HEK293 (cell line): ENCODE measurements around the gene FHIT.

ENCODE experiments used
- CTCF ChIA-PET: fragments of 350-600 bp; formaldehyde crosslinking; extraction: SDS; loops from one replicate; lab custom pipeline; 2021; ENCODE audit warnings: antibody characterized with exemption; lab: Yijun Ruan, JAX
- POLR2A ChIA-PET: fragments of 300-600 bp; formaldehyde crosslinking; extraction: SDS; loops from one replicate; lab custom pipeline; 2020; ENCODE audit warnings: antibody characterized with exemption, inconsistent platforms; lab: Yijun Ruan, JAX
- H3K27ac ChIP-seq: fragments of 200-500 bp; sonication (Bioruptor generic); 2 replicates; pipeline ENCODE4 v1.5.1; 2014; ENCODE audit warnings: low read depth, low read length, control low read depth, inconsistent platforms; ENCODE audit errors: extremely low read depth
- H3K36me3 ChIP-seq, 2 experiments: fragments of 200-500 bp in 1 of 2; sonication (Bioruptor generic) in 1 of 2; 1 replicate in 1 of 2; 2 replicates in 1 of 2; pipeline ENCODE4 v1.5.1; 2014 to 2017; ENCODE audit warnings: inconsistent platforms in 2 of 2, low read length in 2 of 2; ENCODE audit not compliant: control insufficient read depth in 2 of 2, insufficient read depth in 1 of 2
- H3K4me1 ChIP-seq: fragments of 200-500 bp; sonication (Bioruptor generic); 2 replicates; pipeline ENCODE4 v1.5.1; 2014; ENCODE audit warnings: mild to moderate bottlenecking, low read length, inconsistent platforms; ENCODE audit not compliant: control insufficient read depth, insufficient read depth
- H3K4me3 ChIP-seq: 2 replicates; pipeline ENCODE4 v1.5.1; 2011; ENCODE audit warnings: low read depth, mild to moderate bottlenecking, control low read depth, low read length, moderate library complexity
- H3K9me3 ChIP-seq: fragments of 200-500 bp; sonication (Bioruptor generic); 2 replicates; pipeline ENCODE4 v1.5.1; 2014; ENCODE audit warnings: low read depth, low read length, inconsistent platforms; ENCODE audit not compliant: control insufficient read depth, insufficient read depth
- GFI1B ChIP-seq: fragments of 450-650 bp; formaldehyde crosslinking; IDR thresholded peaks from 2 replicates; pipeline ENCODE4 v1.5.1; 2016; ENCODE audit warnings: missing biosample characterization, missing genetic modification characterization
- MZF1 ChIP-seq: fragments of 450-650 bp; formaldehyde crosslinking; IDR thresholded peaks from 2 replicates; pipeline ENCODE4 v1.5.1; 2017; ENCODE audit warnings: missing biosample characterization, missing genetic modification characterization, borderline replicate concordance
- PRDM1 ChIP-seq: fragments of 450-650 bp; formaldehyde crosslinking; IDR thresholded peaks from 2 replicates; pipeline ENCODE4; 2016; ENCODE audit warnings: missing biosample characterization, missing genetic modification characterization
- SP3 ChIP-seq: fragments of 450-650 bp; formaldehyde crosslinking; IDR thresholded peaks from 2 replicates; pipeline ENCODE4 v1.5.1; 2016; ENCODE audit warnings: missing biosample characterization, missing genetic modification characterization
- TRIM28 ChIP-seq: IDR thresholded peaks from 2 replicates; pipeline ENCODE4 v1.6.1; 2011; ENCODE audit warnings: low read length, control low read depth, borderline replicate concordance
- YY2 ChIP-seq: fragments of 450-650 bp; formaldehyde crosslinking; IDR thresholded peaks from 2 replicates; pipeline ENCODE4 v1.5.1; 2016; ENCODE audit warnings: missing biosample characterization, missing genetic modification characterization
- ZNF114 ChIP-seq: fragments of 450-650 bp; formaldehyde crosslinking; IDR thresholded peaks from 2 replicates; pipeline ENCODE4 v1.5.0; 2017; ENCODE audit warnings: missing biosample characterization, missing genetic modification characterization
- ZNF214 ChIP-seq: fragments of 450-650 bp; formaldehyde crosslinking; IDR thresholded peaks from 2 replicates; pipeline ENCODE4 v1.5.1; 2017; ENCODE audit warnings: missing biosample characterization, mild to moderate bottlenecking, missing genetic modification characterization, borderline replicate concordance
- ZNF221 ChIP-seq: fragments of 450-650 bp; formaldehyde crosslinking; IDR thresholded peaks from 2 replicates; pipeline ENCODE4 v1.5.1; 2017; ENCODE audit warnings: missing biosample characterization, missing genetic modification characterization, borderline replicate concordance
- ZNF23 ChIP-seq: fragments of 450-650 bp; formaldehyde crosslinking; IDR thresholded peaks from 2 replicates; pipeline ENCODE4 v1.5.1; 2016; ENCODE audit warnings: missing biosample characterization, missing genetic modification characterization, borderline replicate concordance
- ZNF423 ChIP-seq: fragments of 450-650 bp; formaldehyde crosslinking; IDR thresholded peaks from 2 replicates; pipeline ENCODE4 v1.5.1; 2016; ENCODE audit warnings: missing biosample characterization, missing genetic modification characterization
- ZNF48 ChIP-seq: fragments of 450-650 bp; formaldehyde crosslinking; IDR thresholded peaks from 2 replicates; pipeline ENCODE4 v1.5.1; 2016; ENCODE audit warnings: missing biosample characterization, missing genetic modification characterization
- ZNF529 ChIP-seq: fragments of 450-650 bp; formaldehyde crosslinking; IDR thresholded peaks from 2 replicates; pipeline ENCODE4 v1.5.1; 2017; ENCODE audit warnings: missing genetic modification characterization, missing biosample characterization; ENCODE audit not compliant: insufficient replicate concordance
- ZNF596 ChIP-seq: fragments of 450-650 bp; IDR thresholded peaks from 2 replicates; pipeline ENCODE4 v1.5.0; 2018; ENCODE audit warnings: missing biosample characterization, mild to moderate bottlenecking, missing genetic modification characterization, moderate library complexity
- ZNF624 ChIP-seq: fragments of 450-650 bp; formaldehyde crosslinking; IDR thresholded peaks from 2 replicates; pipeline ENCODE4 v1.5.1; 2017; ENCODE audit warnings: missing biosample characterization, missing genetic modification characterization
- ZNF776 ChIP-seq: fragments of 450-650 bp; formaldehyde crosslinking; IDR thresholded peaks from 2 replicates; pipeline ENCODE4 v1.5.0; 2017; ENCODE audit warnings: missing biosample characterization, missing genetic modification characterization, borderline replicate concordance
- TF ChIP-seq, protein P1 (sequence below): fragments of 450-650 bp; formaldehyde crosslinking; IDR thresholded peaks from 2 replicates; pipeline ENCODE4 v1.5.1; 2016; ENCODE audit warnings: missing biosample characterization, missing genetic modification characterization, low read depth
- TF ChIP-seq, protein P2 (sequence below): fragments of 450-650 bp; IDR thresholded peaks from 2 replicates; pipeline ENCODE4 v1.5.1; 2018; ENCODE audit warnings: missing biosample characterization, mild to moderate bottlenecking, missing genetic modification characterization
- TF ChIP-seq, protein P3 (sequence below): fragments of 450-650 bp; formaldehyde crosslinking; IDR thresholded peaks from 2 replicates; pipeline ENCODE4 v1.5.1; 2017; ENCODE audit warnings: missing biosample characterization, missing genetic modification characterization
- TF ChIP-seq, protein P4 (sequence below): fragments of 450-650 bp; formaldehyde crosslinking; IDR thresholded peaks from 2 replicates; pipeline ENCODE4 v1.5.1; 2016; ENCODE audit warnings: missing biosample characterization, missing genetic modification characterization
- TF ChIP-seq, protein P5 (sequence below): fragments of 450-650 bp; formaldehyde crosslinking; IDR thresholded peaks from 2 replicates; pipeline ENCODE4 v1.5.1; 2016; ENCODE audit warnings: missing biosample characterization, missing genetic modification characterization

Gene FHIT

DNA sequence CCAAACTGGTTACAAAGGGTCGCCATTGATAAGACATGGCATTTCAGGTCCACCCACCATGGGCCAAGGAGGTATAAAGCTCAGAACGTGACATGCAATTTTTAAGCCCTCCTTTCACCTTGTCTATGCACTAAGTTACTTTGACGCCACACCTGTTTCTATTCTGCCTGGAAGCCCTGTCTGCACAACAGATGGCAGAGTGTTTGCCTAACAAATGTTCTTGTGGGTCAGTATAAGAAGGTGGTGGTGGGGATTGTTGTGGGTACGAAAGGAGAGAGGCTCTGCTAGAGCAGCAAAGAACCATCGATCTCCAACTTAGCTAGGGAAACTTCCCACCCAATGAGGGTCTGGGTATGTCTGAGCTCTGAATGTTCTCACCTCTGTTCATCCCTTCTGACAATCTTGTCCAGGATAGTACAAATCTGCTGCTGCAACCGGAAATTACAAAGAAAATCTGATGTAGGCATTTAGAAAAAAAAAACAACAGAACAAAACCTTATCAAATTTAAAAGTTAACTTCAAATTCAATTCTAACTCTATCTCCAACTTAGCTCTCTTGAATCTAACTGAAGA, 1256.4 kb downstream of the FHIT start:
- TF ChIP-seq PRDM1 (tag by site-specific recombination) (no peak), ZNF529 (tag by site-specific recombination) (no peak), TRIM28 (no peak), ZNF221 (tag by site-specific recombination) (no peak), SP3 (tag by site-specific recombination) (no peak), ZNF114 (tag by site-specific recombination) (no peak)
- TF ChIP-seq, protein P1, sequence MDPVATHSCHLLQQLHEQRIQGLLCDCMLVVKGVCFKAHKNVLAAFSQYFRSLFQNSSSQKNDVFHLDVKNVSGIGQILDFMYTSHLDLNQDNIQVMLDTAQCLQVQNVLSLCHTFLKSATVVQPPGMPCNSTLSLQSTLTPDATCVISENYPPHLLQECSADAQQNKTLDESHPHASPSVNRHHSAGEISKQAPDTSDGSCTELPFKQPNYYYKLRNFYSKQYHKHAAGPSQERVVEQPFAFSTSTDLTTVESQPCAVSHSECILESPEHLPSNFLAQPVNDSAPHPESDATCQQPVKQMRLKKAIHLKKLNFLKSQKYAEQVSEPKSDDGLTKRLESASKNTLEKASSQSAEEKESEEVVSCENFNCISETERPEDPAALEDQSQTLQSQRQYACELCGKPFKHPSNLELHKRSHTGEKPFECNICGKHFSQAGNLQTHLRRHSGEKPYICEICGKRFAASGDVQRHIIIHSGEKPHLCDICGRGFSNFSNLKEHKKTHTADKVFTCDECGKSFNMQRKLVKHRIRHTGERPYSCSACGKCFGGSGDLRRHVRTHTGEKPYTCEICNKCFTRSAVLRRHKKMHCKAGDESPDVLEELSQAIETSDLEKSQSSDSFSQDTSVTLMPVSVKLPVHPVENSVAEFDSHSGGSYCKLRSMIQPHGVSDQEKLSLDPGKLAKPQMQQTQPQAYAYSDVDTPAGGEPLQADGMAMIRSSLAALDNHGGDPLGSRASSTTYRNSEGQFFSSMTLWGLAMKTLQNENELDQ, result no peak
- TF ChIP-seq, protein P2, sequence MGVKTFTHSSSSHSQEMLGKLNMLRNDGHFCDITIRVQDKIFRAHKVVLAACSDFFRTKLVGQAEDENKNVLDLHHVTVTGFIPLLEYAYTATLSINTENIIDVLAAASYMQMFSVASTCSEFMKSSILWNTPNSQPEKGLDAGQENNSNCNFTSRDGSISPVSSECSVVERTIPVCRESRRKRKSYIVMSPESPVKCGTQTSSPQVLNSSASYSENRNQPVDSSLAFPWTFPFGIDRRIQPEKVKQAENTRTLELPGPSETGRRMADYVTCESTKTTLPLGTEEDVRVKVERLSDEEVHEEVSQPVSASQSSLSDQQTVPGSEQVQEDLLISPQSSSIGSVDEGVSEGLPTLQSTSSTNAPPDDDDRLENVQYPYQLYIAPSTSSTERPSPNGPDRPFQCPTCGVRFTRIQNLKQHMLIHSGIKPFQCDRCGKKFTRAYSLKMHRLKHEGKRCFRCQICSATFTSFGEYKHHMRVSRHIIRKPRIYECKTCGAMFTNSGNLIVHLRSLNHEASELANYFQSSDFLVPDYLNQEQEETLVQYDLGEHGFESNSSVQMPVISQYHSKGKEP, result no peak
- TF ChIP-seq, protein P3, sequence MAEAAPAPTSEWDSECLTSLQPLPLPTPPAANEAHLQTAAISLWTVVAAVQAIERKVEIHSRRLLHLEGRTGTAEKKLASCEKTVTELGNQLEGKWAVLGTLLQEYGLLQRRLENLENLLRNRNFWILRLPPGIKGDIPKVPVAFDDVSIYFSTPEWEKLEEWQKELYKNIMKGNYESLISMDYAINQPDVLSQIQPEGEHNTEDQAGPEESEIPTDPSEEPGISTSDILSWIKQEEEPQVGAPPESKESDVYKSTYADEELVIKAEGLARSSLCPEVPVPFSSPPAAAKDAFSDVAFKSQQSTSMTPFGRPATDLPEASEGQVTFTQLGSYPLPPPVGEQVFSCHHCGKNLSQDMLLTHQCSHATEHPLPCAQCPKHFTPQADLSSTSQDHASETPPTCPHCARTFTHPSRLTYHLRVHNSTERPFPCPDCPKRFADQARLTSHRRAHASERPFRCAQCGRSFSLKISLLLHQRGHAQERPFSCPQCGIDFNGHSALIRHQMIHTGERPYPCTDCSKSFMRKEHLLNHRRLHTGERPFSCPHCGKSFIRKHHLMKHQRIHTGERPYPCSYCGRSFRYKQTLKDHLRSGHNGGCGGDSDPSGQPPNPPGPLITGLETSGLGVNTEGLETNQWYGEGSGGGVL (tag by site-specific recombination), result no peak
- TF ChIP-seq, all 188 proteins: peak for 0
- ChIA-PET POLR2A (no interaction called here), CTCF (interaction anchor here (0.6 kb wide), 1 partner anchor 980 kb away, joined by 3 read pairs; no protein-coding TSS in a partner anchor)
- no peaks in the 10 kb centered on the region for H3K36me3 ChIP-seq
- H3K4me3 ChIP-seq, result no peak overlapping the region
- no peak overlapping the region for H3K27ac ChIP-seq
- H3K9me3 ChIP-seq, result no peaks in the 10 kb centered on the region
- no peaks in the 10 kb centered on the region for H3K4me1 ChIP-seq

DNA sequence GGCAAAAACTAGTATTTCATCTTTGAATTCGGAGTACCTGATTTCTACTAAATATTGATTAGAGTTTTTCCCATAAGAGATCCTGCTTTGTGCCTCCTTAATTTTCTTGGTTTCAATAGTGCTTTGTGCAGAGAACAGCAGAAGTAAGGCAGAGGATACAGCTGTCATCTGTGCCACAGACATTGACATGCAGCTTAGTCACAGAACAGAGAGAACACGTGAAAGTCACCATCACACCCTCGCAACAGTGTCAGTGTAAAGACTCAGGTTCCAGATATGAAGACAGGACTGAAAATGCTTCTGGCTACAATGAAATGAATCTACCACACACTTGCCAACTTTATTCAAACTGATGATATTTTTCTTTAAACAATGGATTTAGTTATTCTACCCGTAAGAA, 1258.7 kb downstream of the FHIT start:
- no peaks in the 10 kb centered on the region for H3K36me3 ChIP-seq
- H3K4me3 ChIP-seq, result no peak overlapping the region
- H3K27ac ChIP-seq, result no peak overlapping the region
- H3K9me3 ChIP-seq, result no peaks in the 10 kb centered on the region
- ChIA-PET CTCF (no interaction called here), POLR2A (no interaction called here)
- H3K4me1 ChIP-seq, result no peaks in the 10 kb centered on the region
- no peak for TF ChIP-seq ZNF214 (tag by site-specific recombination)
- no peak for TF ChIP-seq ZNF23 (tag by site-specific recombination)
- TF ChIP-seq TRIM28, result no peak
- TF ChIP-seq SP3 (tag by site-specific recombination), result no peak
- no peak for TF ChIP-seq ZNF48 (tag by site-specific recombination)
- TF ChIP-seq GFI1B (tag by site-specific recombination), result no peak
- no peak for TF ChIP-seq ZNF529 (tag by site-specific recombination)
- TF ChIP-seq, protein P4, sequence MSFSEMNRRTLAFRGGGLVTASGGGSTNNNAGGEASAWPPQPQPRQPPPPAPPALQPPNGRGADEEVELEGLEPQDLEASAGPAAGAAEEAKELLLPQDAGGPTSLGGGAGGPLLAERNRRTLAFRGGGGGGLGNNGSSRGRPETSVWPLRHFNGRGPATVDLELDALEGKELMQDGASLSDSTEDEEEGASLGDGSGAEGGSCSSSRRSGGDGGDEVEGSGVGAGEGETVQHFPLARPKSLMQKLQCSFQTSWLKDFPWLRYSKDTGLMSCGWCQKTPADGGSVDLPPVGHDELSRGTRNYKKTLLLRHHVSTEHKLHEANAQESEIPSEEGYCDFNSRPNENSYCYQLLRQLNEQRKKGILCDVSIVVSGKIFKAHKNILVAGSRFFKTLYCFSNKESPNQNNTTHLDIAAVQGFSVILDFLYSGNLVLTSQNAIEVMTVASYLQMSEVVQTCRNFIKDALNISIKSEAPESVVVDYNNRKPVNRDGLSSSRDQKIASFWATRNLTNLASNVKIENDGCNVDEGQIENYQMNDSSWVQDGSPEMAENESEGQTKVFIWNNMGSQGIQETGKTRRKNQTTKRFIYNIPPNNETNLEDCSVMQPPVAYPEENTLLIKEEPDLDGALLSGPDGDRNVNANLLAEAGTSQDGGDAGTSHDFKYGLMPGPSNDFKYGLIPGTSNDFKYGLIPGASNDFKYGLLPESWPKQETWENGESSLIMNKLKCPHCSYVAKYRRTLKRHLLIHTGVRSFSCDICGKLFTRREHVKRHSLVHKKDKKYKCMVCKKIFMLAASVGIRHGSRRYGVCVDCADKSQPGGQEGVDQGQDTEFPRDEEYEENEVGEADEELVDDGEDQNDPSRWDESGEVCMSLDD (tag by site-specific recombination), result no peak
- no peak for TF ChIP-seq ZNF624 (tag by site-specific recombination)
- no peak for TF ChIP-seq ZNF423 (tag by site-specific recombination)
- TF ChIP-seq YY2 (tag by site-specific recombination), result no peak
- TF ChIP-seq, protein P5, sequence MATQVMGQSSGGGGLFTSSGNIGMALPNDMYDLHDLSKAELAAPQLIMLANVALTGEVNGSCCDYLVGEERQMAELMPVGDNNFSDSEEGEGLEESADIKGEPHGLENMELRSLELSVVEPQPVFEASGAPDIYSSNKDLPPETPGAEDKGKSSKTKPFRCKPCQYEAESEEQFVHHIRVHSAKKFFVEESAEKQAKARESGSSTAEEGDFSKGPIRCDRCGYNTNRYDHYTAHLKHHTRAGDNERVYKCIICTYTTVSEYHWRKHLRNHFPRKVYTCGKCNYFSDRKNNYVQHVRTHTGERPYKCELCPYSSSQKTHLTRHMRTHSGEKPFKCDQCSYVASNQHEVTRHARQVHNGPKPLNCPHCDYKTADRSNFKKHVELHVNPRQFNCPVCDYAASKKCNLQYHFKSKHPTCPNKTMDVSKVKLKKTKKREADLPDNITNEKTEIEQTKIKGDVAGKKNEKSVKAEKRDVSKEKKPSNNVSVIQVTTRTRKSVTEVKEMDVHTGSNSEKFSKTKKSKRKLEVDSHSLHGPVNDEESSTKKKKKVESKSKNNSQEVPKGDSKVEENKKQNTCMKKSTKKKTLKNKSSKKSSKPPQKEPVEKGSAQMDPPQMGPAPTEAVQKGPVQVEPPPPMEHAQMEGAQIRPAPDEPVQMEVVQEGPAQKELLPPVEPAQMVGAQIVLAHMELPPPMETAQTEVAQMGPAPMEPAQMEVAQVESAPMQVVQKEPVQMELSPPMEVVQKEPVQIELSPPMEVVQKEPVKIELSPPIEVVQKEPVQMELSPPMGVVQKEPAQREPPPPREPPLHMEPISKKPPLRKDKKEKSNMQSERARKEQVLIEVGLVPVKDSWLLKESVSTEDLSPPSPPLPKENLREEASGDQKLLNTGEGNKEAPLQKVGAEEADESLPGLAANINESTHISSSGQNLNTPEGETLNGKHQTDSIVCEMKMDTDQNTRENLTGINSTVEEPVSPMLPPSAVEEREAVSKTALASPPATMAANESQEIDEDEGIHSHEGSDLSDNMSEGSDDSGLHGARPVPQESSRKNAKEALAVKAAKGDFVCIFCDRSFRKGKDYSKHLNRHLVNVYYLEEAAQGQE, result no peak
- no peak for TF ChIP-seq MZF1 (tag by site-specific recombination)
- TF ChIP-seq ZNF596, result no peak
- no peak for TF ChIP-seq ZNF776 (tag by site-specific recombination)
